Measurements from ENCODE around the gene ARHGAP24. TPM values are rescaled to one million over a fixed set of nuclear protein-coding genes. Genes with fewer than 3 reads are reported as not detected.

The ARHGAP24 gene
- total and polyA plus RNA-seq, 2 of the 13 experiments (the other 11 are each of a cell fraction or from before 2014, with no cell fraction given): 0.07 to 0.55 TPM

DNA sequence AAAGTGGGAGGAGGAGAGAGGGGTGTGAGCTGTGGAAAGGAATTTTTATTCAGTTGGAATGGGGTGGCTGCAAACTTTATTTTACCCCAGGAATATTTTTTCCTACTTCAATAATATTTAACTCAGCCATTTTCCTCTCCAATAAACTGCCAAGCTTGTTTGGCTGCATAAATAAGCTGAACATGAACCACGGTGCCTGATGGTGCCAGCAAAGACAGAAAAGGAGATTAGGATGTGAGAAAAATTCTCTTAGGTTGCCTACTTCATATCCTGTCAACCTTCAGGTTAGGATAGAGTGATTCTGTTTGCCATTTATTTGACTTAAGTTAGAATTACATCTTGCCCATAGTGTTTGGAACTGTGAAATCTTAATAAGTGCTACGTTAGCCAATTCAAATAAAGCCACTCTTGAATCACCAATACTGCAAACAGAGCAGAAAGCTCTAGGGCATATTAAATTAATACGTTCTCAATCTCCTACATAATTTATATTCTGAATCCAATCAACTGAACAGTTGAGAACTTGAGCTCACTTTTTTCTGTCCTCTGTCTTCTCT lies 195.1 kb downstream of the ARHGAP24 start (continued):
- TF ChIP-seq, protein P1, sequence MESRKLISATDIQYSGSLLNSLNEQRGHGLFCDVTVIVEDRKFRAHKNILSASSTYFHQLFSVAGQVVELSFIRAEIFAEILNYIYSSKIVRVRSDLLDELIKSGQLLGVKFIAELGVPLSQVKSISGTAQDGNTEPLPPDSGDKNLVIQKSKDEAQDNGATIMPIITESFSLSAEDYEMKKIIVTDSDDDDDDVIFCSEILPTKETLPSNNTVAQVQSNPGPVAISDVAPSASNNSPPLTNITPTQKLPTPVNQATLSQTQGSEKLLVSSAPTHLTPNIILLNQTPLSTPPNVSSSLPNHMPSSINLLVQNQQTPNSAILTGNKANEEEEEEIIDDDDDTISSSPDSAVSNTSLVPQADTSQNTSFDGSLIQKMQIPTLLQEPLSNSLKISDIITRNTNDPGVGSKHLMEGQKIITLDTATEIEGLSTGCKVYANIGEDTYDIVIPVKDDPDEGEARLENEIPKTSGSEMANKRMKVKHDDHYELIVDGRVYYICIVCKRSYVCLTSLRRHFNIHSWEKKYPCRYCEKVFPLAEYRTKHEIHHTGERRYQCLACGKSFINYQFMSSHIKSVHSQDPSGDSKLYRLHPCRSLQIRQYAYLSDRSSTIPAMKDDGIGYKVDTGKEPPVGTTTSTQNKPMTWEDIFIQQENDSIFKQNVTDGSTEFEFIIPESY (CRISPR knock-in tag; IDR thresholded peaks at IDR 0.05): no peak
- TF ChIP-seq, protein P2, sequence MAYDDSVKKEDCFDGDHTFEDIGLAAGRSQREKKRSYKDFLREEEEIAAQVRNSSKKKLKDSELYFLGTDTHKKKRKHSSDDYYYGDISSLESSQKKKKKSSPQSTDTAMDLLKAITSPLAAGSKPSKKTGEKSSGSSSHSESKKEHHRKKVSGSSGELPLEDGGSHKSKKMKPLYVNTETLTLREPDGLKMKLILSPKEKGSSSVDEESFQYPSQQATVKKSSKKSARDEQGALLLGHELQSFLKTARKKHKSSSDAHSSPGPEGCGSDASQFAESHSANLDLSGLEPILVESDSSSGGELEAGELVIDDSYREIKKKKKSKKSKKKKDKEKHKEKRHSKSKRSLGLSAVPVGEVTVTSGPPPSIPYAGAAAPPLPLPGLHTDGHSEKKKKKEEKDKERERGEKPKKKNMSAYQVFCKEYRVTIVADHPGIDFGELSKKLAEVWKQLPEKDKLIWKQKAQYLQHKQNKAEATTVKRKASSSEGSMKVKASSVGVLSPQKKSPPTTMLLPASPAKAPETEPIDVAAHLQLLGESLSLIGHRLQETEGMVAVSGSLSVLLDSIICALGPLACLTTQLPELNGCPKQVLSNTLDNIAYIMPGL (CRISPR knock-in tag; IDR thresholded peaks at IDR 0.05; ENCODE audit: borderline replicate concordance in 1 of 2, low read depth in 1 of 2): no peak
- TF ChIP-seq ZBTB38 (CRISPR knock-in tag; IDR thresholded peaks at IDR 0.05) (no peak), ATM (IDR thresholded peaks at IDR 0.05; ENCODE audit: borderline replicate concordance) (no peak), NR2F2 (IDR thresholded peaks at IDR 0.05; ENCODE audit: borderline replicate concordance, low read depth) (no peak), EZH2 (conservative IDR thresholded peaks at IDR 0.05; ENCODE audit: low read depth, low read length) (no peak)

DNA sequence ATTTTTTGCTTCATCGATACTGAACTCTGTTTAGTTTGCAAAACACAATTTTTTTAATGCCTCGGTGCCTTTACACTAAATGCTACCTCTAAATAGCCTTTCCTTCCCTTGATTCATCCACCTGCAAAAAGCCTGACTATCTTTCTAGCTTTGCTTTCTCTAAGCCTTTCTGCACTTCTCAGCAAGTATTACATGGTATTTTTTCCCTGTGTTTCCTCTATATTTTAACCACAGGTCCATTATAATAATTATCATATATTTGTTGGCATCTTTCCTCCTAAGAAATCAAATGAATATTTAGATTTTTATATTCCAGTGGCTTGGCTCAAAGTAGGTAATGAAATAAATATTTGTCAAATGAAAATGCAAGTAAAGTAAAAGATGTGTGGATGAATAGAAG lies 196.2 kb downstream of the ARHGAP24 start:
- Histone ChIP-seq H3K9me3 (ENCODE audit: low read length) (no peaks in the 10 kb centered on the region), H2AFZ (ENCODE audit: low read length) (no peak overlapping the region), H3K27me3 (ENCODE audit: control insufficient read depth in 1 of 2, insufficient read depth in 2 of 2, low read length in 2 of 2) (no peaks in the 10 kb centered on the region), H3K4me3 (replicated peaks in 1 of 3; ENCODE audit: insufficient read depth in 1 of 3, low read depth in 2 of 3, low read length in 3 of 3) (no peak overlapping the region), H3K36me3 (replicated peaks in 1 of 2; ENCODE audit: control insufficient read depth in 1 of 2, insufficient read depth in 2 of 2, low read length in 2 of 2) (no peaks in the 10 kb centered on the region), H3K9ac (ENCODE audit: insufficient read depth, low read depth, low read length) (no peak overlapping the region), H3K27ac (ENCODE audit: extremely low read length, insufficient read depth, low read length) (no peak overlapping the region), H3K4me1 (ENCODE audit: insufficient read depth, low read length) (no peaks in the 10 kb centered on the region), H4K20me1 (ENCODE audit: insufficient read depth, low read length) (no peaks in the 10 kb centered on the region), H3K79me2 (ENCODE audit: insufficient read depth, low read length) (no peaks in the 10 kb centered on the region), H3K4me2 (ENCODE audit: low read depth, low read length) (no peak overlapping the region)
- no TSS peak for BruUV-seq (replicated peaks)
- ChIA-PET POLR2A (no interaction called here), CTCF (ENCODE audit: low intra/inter-chr PET ratio, low total read pairs) (no interaction called here)
- ATAC-seq (no peak), FAIRE-seq (no peak), DNase-seq (ENCODE audit: low spot score) (no peak)
- in situ Hi-C loops (cut with HindIII; ENCODE audit: extremely low pct_ligation_motif_present, low pct_unique_long_range_greater_than_20kb) (no loop called here), intact Hi-C loops (cut with micrococcal nuclease; ENCODE audit: unreplicated experiment) (no loop called here)
- 6% methylated on average over 2 of the region's 2 CpGs for WGBS (ENCODE audit: low lambda C conversion rate)
- TF ChIP-seq ZNF296 (CRISPR knock-in tag; conservative IDR thresholded peaks at IDR 0.05) (no peak), PAX8 (CRISPR knock-in tag; IDR thresholded peaks at IDR 0.05; ENCODE audit: borderline replicate concordance) (no peak), ZNF446 (CRISPR knock-in tag; IDR thresholded peaks at IDR 0.05) (no peak), CHCHD3 (CRISPR knock-in tag; IDR thresholded peaks at IDR 0.05) (no peak), BCL6 (CRISPR knock-in tag; IDR thresholded peaks at IDR 0.05) (no peak), ZNF720 (CRISPR knock-in tag; IDR thresholded peaks at IDR 0.05) (no peak), ATAD3A (CRISPR knock-in tag; IDR thresholded peaks at IDR 0.05) (no peak)
- TF ChIP-seq, protein P3, sequence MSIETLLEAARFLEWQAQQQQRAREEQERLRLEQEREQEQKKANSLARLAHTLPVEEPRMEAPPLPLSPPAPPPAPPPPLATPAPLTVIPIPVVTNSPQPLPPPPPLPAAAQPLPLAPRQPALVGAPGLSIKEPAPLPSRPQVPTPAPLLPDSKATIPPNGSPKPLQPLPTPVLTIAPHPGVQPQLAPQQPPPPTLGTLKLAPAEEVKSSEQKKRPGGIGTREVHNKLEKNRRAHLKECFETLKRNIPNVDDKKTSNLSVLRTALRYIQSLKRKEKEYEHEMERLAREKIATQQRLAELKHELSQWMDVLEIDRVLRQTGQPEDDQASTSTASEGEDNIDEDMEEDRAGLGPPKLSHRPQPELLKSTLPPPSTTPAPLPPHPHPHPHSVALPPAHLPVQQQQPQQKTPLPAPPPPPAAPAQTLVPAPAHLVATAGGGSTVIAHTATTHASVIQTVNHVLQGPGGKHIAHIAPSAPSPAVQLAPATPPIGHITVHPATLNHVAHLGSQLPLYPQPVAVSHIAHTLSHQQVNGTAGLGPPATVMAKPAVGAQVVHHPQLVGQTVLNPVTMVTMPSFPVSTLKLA (IDR thresholded peaks at IDR 0.05): no peak
- TF ChIP-seq, protein P4, sequence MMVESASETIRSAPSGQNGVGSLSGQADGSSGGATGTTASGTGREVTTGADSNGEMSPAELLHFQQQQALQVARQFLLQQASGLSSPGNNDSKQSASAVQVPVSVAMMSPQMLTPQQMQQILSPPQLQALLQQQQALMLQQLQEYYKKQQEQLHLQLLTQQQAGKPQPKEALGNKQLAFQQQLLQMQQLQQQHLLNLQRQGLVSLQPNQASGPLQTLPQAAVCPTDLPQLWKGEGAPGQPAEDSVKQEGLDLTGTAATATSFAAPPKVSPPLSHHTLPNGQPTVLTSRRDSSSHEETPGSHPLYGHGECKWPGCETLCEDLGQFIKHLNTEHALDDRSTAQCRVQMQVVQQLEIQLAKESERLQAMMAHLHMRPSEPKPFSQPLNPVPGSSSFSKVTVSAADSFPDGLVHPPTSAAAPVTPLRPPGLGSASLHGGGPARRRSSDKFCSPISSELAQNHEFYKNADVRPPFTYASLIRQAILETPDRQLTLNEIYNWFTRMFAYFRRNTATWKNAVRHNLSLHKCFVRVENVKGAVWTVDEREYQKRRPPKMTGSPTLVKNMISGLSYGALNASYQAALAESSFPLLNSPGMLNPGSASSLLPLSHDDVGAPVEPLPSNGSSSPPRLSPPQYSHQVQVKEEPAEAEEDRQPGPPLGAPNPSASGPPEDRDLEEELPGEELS (CRISPR knock-in tag; IDR thresholded peaks at IDR 0.05): no peak

Measured in HepG2 (cell line).